KG1 (cell line): Measurements from ENCODE around the gene PDCL2.
"Not testable (repeated sequence)": the region's sequence is repeated elsewhere in the genome, so short reads cannot be mapped to it uniquely, and the experiment has no call there.

Experiments
- DNase-seq: peaks from one replicate; lab custom pipeline; 2025; lab: John Stamatoyannopoulos, UW

The PDCL2 gene

DNA sequence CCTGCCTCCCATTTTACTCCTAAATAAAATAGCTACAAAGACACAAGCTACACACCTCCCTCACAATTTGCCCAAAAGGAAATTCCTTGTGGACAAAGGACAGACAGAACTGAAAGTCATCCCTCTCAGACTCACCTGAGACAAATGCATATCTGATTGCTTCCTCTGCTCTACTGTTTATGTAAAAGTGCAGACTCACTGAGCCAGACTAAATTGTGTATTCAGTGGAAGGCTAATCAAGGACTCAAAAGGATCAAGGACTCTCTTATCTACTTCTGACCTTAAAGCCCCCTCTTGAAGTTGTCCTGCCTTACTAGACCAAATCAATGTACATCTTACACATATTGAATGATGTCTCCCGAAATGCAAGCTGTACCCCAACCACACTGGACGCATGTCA, 3.9 kb downstream of the PDCL2 start:
- DNase-seq, result no peak

DNA sequence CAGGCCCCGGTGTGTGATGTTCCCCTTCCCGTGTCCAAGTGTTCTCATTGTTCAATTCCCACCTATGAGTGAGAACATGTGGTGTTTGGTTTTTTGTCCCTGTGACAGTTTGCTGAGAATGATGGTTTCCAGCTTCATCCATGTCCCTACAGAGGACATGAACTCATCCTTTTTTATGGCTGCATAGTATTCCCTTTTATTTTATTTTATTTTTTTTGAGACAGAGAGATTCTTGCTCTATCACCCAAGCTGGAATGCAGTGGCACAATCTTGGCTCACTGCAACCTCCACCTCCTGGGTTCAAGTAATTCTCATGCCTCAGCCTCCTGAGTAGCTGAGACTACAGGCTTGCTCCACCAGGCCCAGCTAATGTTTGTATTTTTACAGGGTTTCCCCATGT, 9.3 kb downstream of the PDCL2 start:
- DNase-seq, result not testable (repeated sequence)

DNA sequence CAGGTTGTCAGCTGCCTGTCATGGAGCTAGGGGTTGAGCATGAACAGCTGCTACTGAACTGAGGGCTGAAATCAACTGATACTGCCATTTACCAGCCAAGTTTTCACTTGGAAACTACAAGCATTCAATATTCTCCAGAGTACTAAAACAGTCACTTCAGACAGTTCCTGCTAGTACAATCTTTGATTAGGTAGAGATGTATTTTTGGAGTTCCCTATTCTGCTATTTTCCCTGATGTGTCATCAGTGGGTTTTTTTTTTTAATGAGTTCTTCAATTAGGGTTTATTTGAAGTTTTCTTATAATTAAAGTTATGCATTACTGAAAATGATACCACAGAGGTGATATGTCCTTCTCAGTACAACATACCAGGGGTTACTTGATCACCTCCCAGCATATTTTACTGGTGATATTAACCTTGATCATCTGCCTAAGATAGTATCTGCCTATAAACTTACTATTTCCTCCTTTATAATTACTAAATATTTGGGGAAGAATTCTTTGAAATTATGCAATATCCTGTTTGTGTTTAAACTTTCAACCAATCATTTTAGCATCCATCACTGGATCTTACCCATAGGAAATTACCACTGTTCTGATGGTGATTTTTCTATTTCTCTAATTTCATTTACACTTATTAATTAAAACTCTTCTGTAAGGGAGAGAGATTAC, 13.6 kb downstream of the PDCL2 start:
- DNase-seq, result no peak

DNA sequence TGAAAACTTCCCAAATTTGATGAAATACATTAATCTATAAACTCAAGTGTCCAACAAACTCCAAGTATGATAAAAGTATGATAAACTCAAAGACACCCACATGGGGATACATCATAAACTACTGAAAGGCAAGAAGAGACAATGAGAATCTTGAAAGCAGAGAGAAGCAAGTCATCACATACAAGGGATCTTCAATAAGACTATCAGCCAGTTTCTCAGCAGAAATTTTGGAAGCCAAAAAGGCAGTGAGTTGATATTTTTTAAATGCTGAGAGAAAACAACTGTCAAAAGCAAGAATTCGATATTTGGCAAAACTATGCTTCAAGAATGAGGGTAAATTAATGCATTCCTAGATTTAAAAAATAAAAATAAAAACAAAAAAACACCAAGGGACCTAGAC, 16.5 kb downstream of the PDCL2 start:
- DNase-seq, result no peak

DNA sequence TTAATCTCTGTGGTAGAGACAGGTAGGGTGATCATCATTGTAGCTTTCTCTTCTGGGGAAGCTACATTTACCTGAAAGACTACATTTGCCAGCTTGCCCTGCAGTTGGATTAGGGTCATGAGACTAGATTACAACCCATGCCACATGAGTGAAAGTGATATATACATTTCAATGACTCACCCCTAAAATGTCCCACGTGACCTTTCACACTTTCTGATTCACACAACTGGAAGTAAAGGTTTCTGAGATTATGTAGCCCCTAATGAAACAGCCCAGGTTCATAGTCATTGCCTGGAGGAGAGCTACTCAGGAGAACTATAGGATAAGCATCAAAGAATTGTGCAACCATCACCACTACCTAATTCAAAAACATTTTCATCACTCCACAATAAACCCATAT, 17.8 kb downstream of the PDCL2 start:
- no peak for DNase-seq

DNA sequence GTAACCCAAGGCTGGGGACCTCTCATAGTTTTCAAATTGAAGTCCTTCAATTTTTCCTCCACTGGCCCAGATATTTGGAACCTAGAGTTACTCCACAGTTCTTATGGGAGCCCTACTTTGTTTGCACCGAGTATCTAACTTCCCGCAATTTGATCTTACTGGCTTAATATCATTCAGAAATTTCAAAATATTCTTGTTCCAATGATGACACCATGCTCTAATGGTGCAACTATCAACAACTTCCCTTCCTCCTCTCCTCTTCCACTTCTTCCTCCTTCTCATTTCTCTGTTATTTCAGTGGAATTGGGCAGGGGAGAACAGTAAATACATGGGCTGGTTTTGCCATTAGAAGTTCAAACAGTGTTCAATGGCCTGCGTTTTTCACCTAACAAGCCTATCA, 20.2 kb downstream of the PDCL2 start:
- DNase-seq, result no peak

DNA sequence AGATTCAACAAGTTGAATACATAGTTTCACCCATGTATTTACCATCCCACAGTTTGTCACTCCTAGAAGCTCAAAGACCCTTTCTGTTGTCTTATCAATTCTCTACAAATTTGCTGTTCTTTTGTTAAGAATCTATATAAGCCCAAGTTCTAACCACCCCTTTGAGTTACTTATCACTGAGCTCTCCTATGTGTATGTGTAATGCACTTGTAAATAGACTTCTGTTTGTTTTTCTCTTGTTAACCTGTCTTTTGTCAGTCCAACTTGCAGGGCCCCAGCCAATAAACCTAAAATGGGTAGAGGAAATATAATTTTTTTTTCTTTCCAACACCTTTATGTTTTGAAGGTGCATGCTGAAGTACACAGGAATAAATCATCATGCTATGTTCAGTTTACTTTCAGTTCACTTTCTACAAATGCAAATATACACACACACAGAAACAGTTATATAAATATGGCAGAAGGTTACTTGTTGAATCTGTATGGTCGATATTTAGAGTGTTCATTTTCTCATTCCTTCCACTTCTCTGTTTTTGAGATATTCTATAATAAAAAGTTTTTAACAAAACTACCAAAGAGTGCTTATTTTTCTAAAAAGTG, 23.0 kb downstream of the PDCL2 start:
- DNase-seq, result no peak

DNA sequence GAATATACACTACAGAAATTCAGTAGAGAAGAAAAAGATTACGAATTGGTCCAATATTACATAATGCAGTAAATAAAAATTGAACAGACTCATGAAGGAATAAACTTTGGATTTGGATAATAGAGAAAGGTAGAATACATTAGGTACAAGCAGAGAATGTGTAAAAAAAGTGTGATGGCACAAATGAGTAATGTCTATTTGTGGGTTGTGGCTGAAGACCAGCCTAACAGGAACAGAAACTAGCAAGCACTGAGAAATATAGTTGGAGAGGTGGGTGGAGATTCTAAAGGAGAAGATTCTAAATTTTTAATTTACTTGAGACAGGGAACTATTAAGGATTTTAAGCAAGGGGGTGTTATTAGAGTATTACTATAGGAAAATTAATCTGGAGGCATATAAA, 30.2 kb downstream of the PDCL2 start:
- no peak for DNase-seq

DNA sequence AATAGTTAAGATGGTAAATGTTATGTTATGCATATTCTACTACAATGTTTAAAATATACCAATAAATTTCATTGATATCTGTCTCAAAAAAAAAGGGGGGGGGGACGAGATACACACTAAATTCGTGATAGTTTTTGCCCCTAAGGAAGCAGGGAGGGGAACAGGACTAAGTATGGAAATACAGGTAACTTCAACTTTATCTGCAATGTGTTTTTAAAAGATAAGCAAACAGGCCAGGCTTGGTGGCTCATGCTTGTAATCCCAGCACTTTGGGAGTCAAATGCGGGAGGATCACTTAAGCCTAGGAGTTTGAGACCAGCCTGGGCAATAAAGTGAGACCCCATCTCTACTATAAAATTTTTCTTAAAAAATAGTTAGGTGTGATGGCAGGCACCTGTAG, 31.9 kb downstream of the PDCL2 start:
- DNase-seq, result no peak

DNA sequence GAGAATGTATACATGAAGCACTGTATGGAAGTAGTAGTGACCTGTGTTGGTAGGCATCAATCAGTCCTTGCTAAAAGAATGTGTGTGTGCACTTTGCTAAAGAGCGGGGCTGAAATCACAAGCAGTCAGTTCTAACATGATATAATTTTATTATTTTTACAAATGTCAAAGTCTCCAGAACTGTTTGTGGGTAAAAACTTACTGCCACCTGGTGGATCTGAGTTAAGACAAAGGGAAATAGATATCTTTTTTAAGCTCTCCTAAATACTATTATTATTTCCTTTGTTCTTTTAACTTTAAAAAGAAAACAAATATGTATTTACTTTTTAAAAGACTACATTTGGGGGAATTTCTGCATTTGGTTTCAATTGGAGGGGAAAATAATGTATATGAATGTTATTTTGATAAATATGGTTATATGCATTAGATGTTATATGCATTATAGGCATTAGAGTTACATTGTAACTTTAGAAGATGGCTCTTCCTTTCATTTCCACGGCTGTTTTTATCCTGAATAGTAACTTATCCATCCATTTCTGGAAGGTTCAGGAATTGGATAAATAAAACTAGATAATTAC, 37.5 kb downstream of the PDCL2 start:
- peak; percentile 7 for DNase-seq

DNA sequence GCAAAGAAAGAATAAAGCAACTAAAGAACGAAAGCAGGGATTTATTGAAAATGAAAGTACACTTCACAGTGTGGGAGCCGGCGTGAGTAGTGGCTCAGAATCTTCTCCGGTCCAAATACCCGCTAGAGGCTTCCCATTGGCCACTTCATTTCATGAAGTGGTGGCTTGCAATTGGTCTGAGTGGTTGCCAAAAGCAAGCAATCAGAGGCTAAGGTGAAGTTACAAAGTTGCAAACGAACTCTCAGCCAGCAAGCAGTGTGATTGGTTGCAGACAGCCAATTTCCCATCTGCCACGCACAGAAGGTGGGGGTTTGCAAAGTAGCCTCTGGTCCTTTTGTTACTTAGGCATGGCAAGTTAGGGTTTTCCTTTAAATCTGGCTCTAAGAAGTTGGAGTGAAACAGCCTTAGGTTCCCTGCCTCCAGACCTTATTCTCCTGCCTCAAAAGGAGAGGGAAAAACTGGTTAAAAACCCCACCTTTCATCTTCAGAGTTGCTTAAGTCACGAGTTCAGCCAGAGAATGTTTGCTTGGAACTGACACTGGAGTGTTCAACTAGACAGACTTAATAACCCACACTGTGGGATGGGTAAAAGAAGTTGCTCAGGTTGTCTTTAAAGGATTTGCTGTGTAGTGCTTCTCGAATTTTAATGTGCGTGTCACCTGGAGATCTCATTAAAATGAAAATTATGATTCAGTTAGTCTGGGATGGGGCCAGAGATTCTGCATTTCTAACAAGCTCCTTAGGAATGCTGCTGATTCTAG, 38.4 kb downstream of the PDCL2 start:
- DNase-seq, result no peak

DNA sequence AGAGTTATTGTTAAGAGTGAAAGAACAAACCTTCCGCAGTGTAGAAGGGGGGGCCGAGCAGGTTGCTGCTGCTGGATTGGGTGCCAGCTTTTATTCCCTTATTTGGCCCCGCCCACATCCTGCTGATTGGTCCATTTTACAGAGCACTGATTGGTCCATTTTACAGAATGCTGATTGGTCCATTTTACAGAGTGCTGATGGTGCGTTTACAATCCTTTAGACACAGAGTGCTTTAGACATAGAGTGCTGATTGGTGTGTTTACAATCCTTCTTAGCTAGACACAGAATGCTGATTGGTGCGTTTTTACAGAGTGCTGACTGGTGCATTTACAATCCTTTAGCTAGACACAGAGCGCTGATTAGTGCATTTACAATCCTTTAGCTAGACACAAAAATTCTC, 40.1 kb downstream of the PDCL2 start:
- DNase-seq, result not testable (repeated sequence)

DNA sequence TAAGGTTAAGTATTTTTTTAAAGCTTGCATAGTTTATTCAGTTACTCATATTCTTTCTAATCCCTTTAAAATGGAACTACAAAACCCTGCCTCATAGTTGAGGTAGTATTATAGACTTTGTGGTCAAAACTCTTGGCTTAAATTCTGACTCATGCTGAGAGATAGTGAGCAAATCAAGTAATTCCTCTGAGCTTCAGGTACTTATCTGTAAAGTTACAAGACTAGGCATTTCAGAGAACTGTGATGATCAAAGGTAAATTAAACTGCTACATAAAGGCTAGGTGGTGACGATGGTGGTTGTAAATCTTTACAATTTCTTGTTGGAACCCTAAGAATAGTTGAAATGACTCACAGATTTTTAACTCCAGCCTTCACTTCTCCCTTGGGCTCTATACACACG, 42.2 kb downstream of the PDCL2 start:
- DNase-seq, result no peak

DNA sequence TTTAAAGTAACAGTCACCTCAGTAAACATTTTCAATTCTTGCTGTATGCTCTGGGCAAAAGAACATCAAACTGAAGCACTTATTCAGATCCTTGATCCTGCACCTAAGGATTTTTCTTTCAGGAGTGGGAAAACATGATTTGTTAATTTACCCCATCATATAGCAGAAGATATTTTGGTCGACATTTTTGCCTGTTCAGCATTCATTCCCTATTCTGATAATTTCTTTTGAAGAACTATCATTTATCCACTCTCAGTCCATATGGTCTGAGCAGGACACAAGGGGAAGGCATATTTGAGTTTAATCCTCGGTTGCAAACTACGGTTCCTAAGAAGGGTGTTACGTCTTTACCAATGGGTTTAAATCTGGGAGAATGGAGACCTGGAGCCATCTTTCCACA, 44.1 kb downstream of the PDCL2 start:
- DNase-seq, result no peak

DNA sequence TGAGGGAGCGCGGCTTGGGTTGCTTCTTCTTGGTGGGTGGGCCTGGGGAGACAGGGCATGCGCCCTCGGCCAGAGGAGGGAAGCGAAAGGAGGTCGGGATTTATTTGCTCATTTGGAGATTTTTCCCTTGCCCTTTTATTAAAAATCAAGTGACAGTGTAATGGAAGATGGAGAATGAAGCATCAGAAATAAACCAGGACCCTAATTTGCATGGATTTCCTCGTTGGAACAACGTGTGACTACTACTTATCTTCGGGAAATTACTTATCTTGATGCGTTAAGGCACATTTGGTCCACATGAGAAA, 44.6 kb downstream of the PDCL2 start:
- no peak for DNase-seq

DNA sequence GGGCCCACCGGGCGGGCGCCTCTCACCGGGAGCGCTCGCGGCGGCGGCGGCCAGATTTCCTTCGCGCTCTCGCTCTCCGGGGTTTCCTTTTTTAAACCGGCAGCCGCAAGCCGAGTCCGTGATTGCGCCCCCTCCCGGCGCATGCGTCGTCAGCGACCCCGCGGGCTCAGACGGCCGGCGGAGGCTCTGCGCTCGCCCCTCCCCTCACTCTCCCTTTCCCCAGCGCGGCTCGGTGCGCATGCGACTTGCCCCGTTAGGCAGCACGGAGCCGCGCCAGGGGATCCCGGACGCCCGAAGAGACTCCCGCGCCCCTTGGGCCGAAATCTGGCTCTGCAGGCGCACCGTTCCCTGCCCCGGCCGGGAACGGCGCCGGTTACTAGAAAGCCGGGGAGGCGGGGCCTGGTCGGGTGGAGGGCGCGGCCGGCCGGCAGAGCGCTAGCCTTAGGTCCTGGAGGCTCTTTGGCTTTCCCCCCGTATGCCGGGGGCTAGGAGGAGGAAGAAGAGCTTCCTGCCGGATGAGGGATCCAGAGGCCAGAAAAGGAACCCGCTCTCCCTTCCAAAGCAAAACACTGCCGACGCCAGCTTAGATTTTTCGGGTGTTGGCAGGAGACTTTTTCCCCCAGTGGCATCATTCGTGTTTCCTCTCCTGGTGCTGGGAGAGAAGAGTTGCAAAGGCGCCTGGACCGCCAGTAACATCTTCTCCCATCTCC, 45.1 kb downstream of the PDCL2 start, which contains the start of gene CLOCK:
Gene CLOCK (minus strand): TSS at position 154 of the 710 bp plus-strand sequence. CDS start 64,124 bp downstream, outside the sequence.
- DNase-seq, result peak; percentile 74

DNA sequence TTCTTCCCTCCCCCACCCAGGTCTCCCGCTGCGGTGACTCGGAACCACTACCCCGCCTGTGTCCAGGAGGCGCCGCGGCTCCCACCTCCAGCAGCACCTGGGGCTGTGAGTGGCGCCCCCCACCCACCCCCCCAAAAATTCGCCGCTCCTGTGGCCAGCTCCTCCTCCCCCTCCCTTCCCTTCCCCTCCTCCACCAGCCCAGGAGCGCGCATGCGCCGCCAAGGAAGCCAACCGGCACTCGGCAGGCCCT, 45.6 kb downstream of the PDCL2 start:
- DNase-seq, result no peak

DNA sequence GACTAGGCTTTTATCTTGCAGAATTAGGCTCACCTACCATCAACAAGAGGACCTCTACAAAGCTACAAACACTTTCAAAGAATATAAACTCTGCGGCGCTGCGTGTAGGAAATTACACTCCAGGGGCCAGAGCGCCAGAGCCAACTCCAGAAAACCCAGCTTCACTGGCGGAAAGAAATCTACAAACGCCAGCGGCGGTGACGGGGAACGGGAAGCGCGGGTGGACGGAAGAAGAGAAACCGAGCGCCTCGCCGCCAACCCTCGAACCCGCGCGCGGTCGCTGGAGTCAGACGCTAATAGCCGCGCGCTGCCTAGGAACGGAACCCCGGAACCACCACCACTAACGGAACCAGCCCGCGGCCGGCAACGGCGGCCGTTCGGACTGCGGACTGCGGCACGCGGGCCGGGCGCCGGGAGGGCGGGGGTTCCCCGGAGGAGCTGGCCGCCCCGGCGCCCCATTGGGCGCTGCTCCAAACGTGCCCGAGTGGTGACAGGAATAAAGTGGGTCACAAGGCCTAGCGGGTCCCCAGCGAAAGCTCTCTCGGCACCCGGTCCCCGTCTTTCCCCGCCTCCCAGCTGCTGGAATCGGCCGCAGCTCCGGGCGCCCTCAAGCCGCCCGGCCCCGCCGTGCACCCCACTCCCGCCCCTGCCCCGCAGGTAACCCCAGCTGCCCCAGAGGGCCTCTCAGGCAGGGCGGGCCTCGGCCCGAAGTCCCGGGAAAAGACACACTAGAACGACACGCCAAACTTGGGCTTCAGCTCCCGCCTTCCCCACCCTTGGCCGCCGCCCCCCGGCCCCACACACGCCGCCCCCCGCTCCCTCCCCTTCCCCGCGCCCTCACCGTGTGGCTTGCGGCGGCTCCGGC, 46.2 kb downstream of the PDCL2 start:
- peak; percentile 41 for DNase-seq

DNA sequence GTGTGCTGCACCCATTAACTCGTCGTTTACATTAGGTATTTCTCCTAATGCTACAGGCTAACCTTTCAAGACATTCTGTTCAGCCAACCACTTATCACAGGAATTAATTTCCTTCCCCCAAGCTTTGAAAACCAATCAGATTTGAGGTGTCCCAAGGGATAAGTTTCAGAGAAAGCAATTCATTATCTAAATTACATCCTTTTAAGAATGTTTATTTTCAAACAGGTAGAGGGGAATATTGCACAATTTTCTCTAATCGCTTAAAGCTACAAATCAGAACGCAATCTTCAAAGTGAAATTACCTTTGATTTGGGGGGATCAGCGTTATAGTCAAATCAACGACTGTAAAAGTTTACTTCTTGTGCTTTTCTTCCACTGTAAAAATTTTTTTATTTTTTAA, 46.9 kb downstream of the PDCL2 start:
- no peak for DNase-seq

DNA sequence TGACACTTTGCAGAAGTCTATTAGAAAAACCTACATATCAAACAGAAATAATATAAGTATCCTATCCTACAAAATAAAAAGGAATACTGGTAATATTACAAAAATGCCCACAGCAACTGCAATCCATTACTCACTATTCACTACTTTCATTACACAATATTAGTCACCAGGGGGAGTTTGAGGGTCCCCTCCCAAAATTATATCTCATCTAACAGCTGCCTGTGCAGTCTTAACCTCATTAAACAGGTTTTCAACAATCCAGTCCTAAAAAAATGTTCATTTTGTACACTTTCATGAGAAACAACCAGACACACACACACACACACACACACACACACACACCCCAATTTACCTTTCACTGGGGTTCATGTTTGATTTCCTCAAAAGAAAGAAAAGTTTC, 48.2 kb downstream of the PDCL2 start:
- no peak for DNase-seq

DNA sequence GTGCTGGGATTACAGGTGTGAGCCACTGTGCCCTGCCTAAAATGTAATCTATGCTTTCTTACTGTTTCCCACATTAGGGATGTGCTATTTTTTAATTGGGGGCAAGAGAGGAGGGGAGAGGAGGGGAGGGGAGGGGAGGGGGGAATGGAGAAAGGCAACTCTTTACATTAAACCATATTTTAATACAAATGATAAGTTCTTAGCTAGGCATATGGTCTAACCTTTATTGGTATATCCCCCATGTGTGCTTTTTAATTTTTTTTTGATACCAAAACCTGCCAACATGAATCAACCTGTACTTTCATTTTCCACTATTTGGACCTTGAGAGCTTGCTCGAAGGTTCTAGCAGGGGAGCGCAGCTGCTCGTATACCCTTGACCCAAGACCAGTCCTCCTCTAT, 51.8 kb downstream of the PDCL2 start:
- DNase-seq, result no peak

DNA sequence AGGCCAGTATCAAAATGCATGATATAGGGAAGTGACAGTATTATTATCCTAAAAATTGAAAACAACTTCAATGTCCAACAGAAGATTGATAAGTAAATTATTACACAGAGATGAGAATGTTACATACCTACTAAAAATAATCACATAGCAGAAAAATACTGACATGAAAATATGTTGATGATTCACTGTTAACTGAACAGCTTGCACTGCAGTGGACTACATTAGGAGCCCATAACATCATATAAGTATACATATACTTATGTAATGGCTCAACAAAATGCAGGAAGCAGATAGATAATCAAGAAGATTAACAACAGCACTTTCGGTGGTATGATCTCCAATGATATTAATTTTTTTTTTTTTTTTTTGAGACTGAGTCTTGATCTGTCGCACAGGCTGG, 52.4 kb downstream of the PDCL2 start:
- no peak for DNase-seq
